ENCODE measurements around the gene TSSK3. TPM values are rescaled to one million over a fixed set of nuclear protein-coding genes. Genes with fewer than 3 reads are reported as not detected.

The TSSK3 gene
- total RNA-seq, 2 experiments from 2014 or later: 0.21 TPM; not detected in 1

GRCh38 chr1:32339363-32339978, 22.9 kb upstream of the TSSK3 start:
- DNase-seq (no peak), ATAC-seq (no peak)
- H3K36me3 Mint-ChIP-seq (ENCODE audit: low read depth): no peaks in the 10 kb centered on the region
- H3K27ac Mint-ChIP-seq: no peak overlapping the region
- no peak overlapping the region for H3K4me3 Mint-ChIP-seq
- CTCF ChIA-PET: interaction anchor here (0.7 kb wide), 1 partner anchor 11 kb away, joined by 3 read pairs; no protein-coding TSS in a partner anchor
- POLR2A ChIA-PET: interaction anchor here (0.6 kb wide), 1 partner anchor 65 kb away, joined by 4 read pairs; no protein-coding TSS in a partner anchor
- H3K4me1 Mint-ChIP-seq (ENCODE audit: low read depth): peaks cover 43% of the 10 kb centered on the region
- H3K9me3 Mint-ChIP-seq (ENCODE audit: insufficient read depth): no peaks in the 10 kb centered on the region
- H3K27me3 Mint-ChIP-seq (ENCODE audit: low read depth): peaks cover 3% of the 10 kb centered on the region

DNA sequence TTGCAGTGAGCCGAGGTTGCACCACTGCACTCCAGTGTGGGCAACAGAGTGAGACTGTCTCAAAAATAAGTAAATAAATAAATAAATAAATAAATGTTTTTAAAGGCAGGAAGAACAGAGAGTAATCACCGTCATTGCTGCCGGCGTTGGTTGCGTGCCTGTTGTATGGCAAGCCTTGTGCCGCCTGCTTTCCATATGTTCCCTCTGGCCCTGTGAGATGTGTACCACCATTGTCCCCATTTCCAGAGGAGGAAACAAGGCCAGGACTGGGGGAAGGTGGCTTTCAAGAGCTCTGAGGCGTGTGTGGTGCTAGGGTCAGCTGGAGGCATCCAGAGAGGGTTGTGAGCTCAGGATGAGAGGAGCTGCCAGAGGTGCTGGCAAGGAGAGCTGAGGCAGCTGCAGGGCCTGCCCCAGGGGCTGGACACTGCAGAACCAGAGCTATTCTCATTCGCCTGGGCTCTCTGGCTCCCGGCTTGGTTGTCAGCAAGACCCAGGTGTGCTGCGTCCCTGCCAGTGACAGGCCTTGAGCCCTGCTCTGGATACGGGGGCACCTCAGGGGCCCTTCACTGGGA, 21.1 kb upstream of the TSSK3 start:
- no peak overlapping the region for H3K27ac Mint-ChIP-seq

GRCh38 chr1:32341971-32342370, 20.4 kb upstream of the TSSK3 start:
- Mint-ChIP-seq H3K27ac (no peak overlapping the region), H3K4me3 (no peak overlapping the region), H3K27me3 (ENCODE audit: low read depth) (peaks cover 6% of the 10 kb centered on the region), H3K9me3 (ENCODE audit: insufficient read depth) (no peaks in the 10 kb centered on the region), H3K36me3 (ENCODE audit: low read depth) (no peaks in the 10 kb centered on the region), H3K4me1 (ENCODE audit: low read depth) (peaks cover 41% of the 10 kb centered on the region)
- no peak for ATAC-seq
- DNase-seq: no peak
- POLR2A ChIA-PET: interaction anchor here (0.5 to 0.7 kb wide), 3 partner anchors 21 to 329 kb away, joined by 3 to 4 read pairs (median 3); partner anchors contain the start of gene KHDRBS1
- CTCF ChIA-PET: interaction anchor here (0.6 to 1.8 kb wide), 4 partner anchors 8 to 126 kb away, joined by 3 to 5 read pairs (median 4); no protein-coding TSS in a partner anchor

More for the DNA sequence above, 21.1 kb upstream of the TSSK3 start:
- H3K27me3 Mint-ChIP-seq (ENCODE audit: low read depth): peaks cover 6% of the 10 kb centered on the region
- no peaks in the 10 kb centered on the region for H3K9me3 Mint-ChIP-seq (ENCODE audit: insufficient read depth)
- peaks cover 45% of the 10 kb centered on the region for H3K4me1 Mint-ChIP-seq (ENCODE audit: low read depth)
- POLR2A ChIA-PET: interaction anchor here (0.5 to 0.7 kb wide), 3 partner anchors 21 to 328 kb away, joined by 3 to 4 read pairs (median 3); partner anchors contain the start of gene KHDRBS1
- no peak for ATAC-seq
- DNase-seq: no peak
- no peaks in the 10 kb centered on the region for H3K36me3 Mint-ChIP-seq (ENCODE audit: low read depth)
- CTCF ChIA-PET: interaction anchor here (1.1 to 1.5 kb wide), 2 partner anchors 12 to 126 kb away, joined by 5 read pairs; no protein-coding TSS in a partner anchor
- H3K4me3 Mint-ChIP-seq: no peak overlapping the region

DNA sequence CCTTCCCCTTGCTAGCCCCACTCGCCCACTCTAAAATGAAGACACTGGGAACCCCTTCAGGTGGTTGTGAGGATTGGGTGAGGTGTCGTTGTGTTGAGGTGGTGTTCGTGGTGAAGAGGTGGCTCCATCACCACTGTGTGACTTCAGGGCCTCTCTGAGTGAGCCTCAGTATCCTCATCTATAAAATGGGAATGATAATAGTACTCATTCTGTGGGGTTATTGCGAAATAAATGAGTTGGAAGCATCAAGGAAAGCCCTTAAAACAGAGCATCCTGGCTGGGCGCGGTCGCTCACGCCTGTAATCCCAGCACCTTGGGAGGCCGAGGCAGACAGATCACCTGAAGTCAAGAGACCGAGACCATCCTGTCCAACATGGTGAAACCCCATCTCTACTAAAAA, 19.6 kb upstream of the TSSK3 start:
- POLR2A ChIA-PET: no interaction called here
- CTCF ChIA-PET: interaction anchor here (1.5 to 1.8 kb wide), 2 partner anchors 94 to 127 kb away, joined by 3 to 5 read pairs; no protein-coding TSS in a partner anchor
- no peak overlapping the region for H3K4me3 Mint-ChIP-seq
- no peak for DNase-seq
- no peaks in the 10 kb centered on the region for H3K36me3 Mint-ChIP-seq (ENCODE audit: low read depth)
- peaks cover 6% of the 10 kb centered on the region for H3K27me3 Mint-ChIP-seq (ENCODE audit: low read depth)
- ATAC-seq: no peak
- H3K9me3 Mint-ChIP-seq (ENCODE audit: insufficient read depth): no peaks in the 10 kb centered on the region
- H3K4me1 Mint-ChIP-seq (ENCODE audit: low read depth): peaks cover 34% of the 10 kb centered on the region
- no peak overlapping the region for H3K27ac Mint-ChIP-seq

DNA sequence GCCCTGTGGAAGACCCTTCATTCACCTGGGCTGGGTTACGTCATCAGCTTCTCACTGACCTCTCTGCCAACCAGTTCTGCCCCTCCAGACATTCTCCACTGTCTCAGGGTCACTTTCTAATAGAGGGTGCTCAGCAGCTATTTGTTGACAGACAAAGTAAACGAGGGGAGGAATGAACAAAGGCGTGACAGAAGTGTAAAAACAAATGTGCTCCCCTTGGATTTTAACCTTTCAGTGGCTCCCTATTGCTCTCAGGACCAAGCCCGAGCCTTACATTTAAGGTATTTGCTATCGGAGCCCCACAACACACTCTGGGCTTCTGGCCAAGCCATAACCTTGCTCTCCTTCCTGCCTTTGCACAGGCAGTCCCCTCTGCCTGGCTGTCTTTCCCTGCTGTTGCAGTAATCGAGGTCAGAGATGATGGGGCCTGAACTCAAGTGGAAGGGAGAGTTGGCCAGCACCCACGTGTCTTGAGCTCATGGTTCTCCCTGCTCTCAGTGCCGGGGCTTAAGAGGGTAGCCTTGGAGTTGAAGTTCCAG, 17.0 kb upstream of the TSSK3 start:
- H3K4me1 Mint-ChIP-seq (ENCODE audit: low read depth): peaks cover 46% of the 10 kb centered on the region
- H3K27me3 Mint-ChIP-seq (ENCODE audit: low read depth): peaks cover 4% of the 10 kb centered on the region
- H3K4me3 Mint-ChIP-seq: no peak overlapping the region
- no peak overlapping the region for H3K27ac Mint-ChIP-seq
- ATAC-seq (no peak), DNase-seq (no peak)
- CTCF ChIA-PET: interaction anchor here (0.6 to 2.1 kb wide), 5 partner anchors 9 to 485 kb away, joined by 3 to 8 read pairs (median 4); partner anchors contain the start of gene MARCKSL1
- POLR2A ChIA-PET: interaction anchor here (0.8 to 1.8 kb wide), 3 partner anchors 9 to 53 kb away, joined by 3 to 12 read pairs (median 4); partner anchors contain the start of gene MARCKSL1
- H3K36me3 Mint-ChIP-seq (ENCODE audit: low read depth): no peaks in the 10 kb centered on the region
- H3K9me3 Mint-ChIP-seq (ENCODE audit: insufficient read depth): no peaks in the 10 kb centered on the region

DNA sequence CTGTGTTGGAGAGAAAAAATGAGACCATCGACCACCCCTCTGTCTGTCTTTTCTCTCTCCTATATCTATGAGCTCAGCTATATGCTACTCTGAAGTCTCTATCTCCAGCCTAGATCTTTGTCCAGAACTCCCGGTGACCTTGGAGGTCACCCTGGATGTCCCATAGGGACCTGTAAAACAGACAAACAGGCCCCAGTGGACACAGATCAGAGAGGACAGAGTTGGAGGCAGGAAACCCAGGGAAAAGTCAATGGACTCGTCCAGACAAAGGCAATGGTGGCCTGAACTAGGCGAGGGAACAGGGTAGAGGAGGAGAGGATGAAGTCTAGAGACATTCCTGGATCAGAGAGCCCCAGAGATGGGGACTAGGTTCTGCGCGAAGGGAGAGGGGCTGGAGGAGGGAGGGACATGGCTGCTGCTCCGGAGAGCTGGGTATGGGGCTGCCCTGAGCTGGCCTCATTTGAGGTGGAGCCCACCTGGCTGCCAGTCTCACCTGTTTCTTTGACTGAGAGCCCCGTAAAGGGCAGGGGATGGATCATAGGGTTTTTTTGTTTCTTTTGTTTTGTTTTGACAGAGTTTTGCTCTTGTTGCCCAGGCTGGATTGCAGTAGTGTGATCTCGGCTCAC, 15.7 kb upstream of the TSSK3 start:
- no peak for ATAC-seq
- POLR2A ChIA-PET: no interaction called here

GRCh38 chr1:32349211-32349708, 13.1 kb upstream of the TSSK3 start:
- no peak for DNase-seq
- no peak for ATAC-seq
- ChIA-PET CTCF (no interaction called here), POLR2A (interaction anchor here (1.0 kb wide), 1 partner anchor 13 kb away, joined by 3 read pairs; the partner anchor contains the start of gene MARCKSL1)
- Mint-ChIP-seq H3K27ac (no peak overlapping the region), H3K4me3 (no peak overlapping the region), H3K27me3 (ENCODE audit: low read depth) (peaks cover 4% of the 10 kb centered on the region), H3K9me3 (ENCODE audit: insufficient read depth) (no peaks in the 10 kb centered on the region), H3K4me1 (ENCODE audit: low read depth) (peaks cover 57% of the 10 kb centered on the region), H3K36me3 (ENCODE audit: low read depth) (no peaks in the 10 kb centered on the region)

More for the DNA sequence above, 15.7 kb upstream of the TSSK3 start:
- Mint-ChIP-seq H3K4me1 (ENCODE audit: low read depth) (peaks cover 54% of the 10 kb centered on the region), H3K27me3 (ENCODE audit: low read depth) (peaks cover 4% of the 10 kb centered on the region), H3K36me3 (ENCODE audit: low read depth) (no peaks in the 10 kb centered on the region), H3K9me3 (ENCODE audit: insufficient read depth) (no peaks in the 10 kb centered on the region), H3K4me3 (no peak overlapping the region), H3K27ac (no peak overlapping the region)
- DNase-seq: no peak
- CTCF ChIA-PET: interaction anchor here (1.2 to 1.7 kb wide), 2 partner anchors 25 to 236 kb away, joined by 3 to 4 read pairs; no protein-coding TSS in a partner anchor

DNA sequence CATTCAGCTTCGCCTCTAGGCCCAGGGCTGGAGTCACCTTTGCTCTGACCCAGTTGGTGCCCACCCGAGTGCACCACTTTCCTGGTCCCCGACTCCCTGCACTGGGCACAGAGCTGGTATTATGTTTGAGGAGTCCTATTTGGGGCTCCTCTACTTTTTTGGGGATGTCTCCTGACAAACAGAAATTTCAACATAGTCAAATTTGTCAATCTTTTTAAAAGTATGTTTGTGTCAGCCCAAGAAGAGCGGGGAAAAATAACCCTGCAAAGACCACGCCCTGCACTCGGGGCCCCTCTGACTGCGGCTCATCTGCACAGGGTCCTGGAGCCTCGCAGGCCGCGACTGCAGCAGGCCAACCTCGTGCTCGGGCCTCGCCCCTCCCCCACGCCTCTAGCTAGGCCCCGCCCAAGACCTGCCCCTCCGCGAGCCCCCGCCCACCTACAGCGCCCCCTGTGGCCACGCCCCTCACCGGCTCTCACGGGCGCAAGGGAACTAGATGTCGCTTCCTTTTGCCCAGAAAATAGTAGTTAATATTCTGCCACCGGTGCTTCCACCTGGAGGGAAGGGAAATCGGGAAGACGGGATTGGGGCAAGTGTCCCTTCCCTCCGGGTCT, 11.4 kb upstream of the TSSK3 start:
- DNase-seq: no peak
- H3K27ac Mint-ChIP-seq: peak overlapping the region; percentile 71
- H3K9me3 Mint-ChIP-seq (ENCODE audit: insufficient read depth): no peaks in the 10 kb centered on the region
- ChIA-PET CTCF (interaction anchor here (0.9 to 3.6 kb wide), 8 partner anchors 9 to 59 kb away, joined by 3 to 21 read pairs (median 3); partner anchors contain the start of genes BSDC1, FAM229A, HDAC1 and MARCKSL1), POLR2A (interaction anchor here (0.6 to 1.8 kb wide), 3 partner anchors 9 to 43 kb away, joined by 3 to 7 read pairs (median 5); partner anchors contain the start of genes BSDC1 and MARCKSL1)
- ATAC-seq: peak; percentile 61
- no peaks in the 10 kb centered on the region for H3K36me3 Mint-ChIP-seq (ENCODE audit: low read depth)
- H3K27me3 Mint-ChIP-seq (ENCODE audit: low read depth): peaks cover 4% of the 10 kb centered on the region
- peaks cover 50% of the 10 kb centered on the region for H3K4me1 Mint-ChIP-seq (ENCODE audit: low read depth)
- H3K4me3 Mint-ChIP-seq: peak overlapping the region; percentile 76

DNA sequence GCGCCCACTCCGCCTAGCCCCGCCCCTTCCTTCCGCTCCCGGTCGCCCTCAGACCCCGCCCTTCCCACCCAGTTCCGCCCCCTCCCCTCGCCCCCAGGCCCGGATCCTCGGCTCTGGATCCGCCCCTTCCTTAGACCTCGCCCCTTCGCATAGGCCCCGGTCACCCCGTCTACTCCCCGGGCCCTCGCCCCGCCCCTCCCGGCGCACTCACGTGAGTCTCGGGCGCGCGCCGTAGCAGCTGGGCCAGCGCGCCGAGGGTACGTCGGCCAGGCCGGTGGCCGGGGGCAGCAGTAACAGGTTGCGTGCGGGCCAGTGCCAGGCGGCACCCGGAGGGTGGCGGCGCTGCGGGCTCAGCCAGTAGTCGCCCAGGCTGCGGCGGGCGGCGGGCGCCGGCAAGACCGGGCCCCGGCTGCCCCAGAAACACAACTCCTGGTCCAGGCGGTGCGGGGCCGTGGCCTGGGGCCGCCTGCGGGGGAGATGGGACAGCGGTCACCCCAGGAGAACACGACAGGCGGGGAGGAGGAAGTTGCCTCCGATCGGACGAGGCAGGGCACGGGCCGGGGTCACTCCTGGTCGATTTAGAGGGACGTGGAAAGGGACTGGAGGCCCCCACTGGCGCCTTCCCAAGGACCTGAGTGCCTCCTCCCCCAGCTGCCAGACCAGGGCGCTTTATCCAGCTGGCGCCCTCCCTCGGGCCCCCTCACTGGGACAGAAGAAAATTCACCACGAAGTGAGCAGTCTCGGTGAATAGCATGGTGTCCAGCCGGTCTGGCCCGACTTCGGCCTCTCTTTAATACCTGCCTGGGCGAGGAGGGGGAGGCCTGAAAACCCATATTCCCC, 10.7 kb upstream of the TSSK3 start:
- Mint-ChIP-seq H3K27ac (peak overlapping the region; percentile 71), H3K4me3 (peak overlapping the region; percentile 76), H3K4me1 (ENCODE audit: low read depth) (peaks cover 50% of the 10 kb centered on the region), H3K36me3 (ENCODE audit: low read depth) (no peaks in the 10 kb centered on the region), H3K9me3 (ENCODE audit: insufficient read depth) (no peaks in the 10 kb centered on the region), H3K27me3 (ENCODE audit: low read depth) (peaks cover 2% of the 10 kb centered on the region)
- ChIA-PET POLR2A (interaction anchor here (0.7 to 1.9 kb wide), 6 partner anchors 8 to 391 kb away, joined by 3 to 7 read pairs (median 4); partner anchors contain the start of genes BSDC1, IQCC and MARCKSL1), CTCF (interaction anchor here (1.0 to 3.6 kb wide), 8 partner anchors 10 to 136 kb away, joined by 3 to 21 read pairs (median 4); partner anchors contain the start of genes BSDC1, FAM229A, HDAC1 and MARCKSL1)
- DNase-seq (peak; percentile 92), ATAC-seq (peak; percentile 93)

GRCh38 chr1:32352239-32352745, 10.0 kb upstream of the TSSK3 start:
- POLR2A ChIA-PET: interaction anchor here (0.6 to 1.9 kb wide), 7 partner anchors 7 to 390 kb away, joined by 3 to 7 read pairs (median 3); partner anchors contain the start of genes BSDC1, FAM229A, IQCC and MARCKSL1
- DNase-seq: no peak
- peak overlapping the region; percentile 47 for H3K4me3 Mint-ChIP-seq
- H3K4me1 Mint-ChIP-seq (ENCODE audit: low read depth): peaks cover 50% of the 10 kb centered on the region
- H3K27ac Mint-ChIP-seq: no peak overlapping the region
- peaks cover 2% of the 10 kb centered on the region for H3K27me3 Mint-ChIP-seq (ENCODE audit: low read depth)
- no peaks in the 10 kb centered on the region for H3K9me3 Mint-ChIP-seq (ENCODE audit: insufficient read depth)
- ATAC-seq: no peak
- no peaks in the 10 kb centered on the region for H3K36me3 Mint-ChIP-seq (ENCODE audit: low read depth)
- CTCF ChIA-PET: interaction anchor here (1.5 to 3.6 kb wide), 4 partner anchors 11 to 137 kb away, joined by 4 to 21 read pairs (median 6); partner anchors contain the start of gene MARCKSL1
